Dedifferentiated amniotic fluid mesenchymal stem cell (primary cell): ENCODE results near the gene SLC23A1.
"Not testable (repeated sequence)": the region's sequence is repeated elsewhere in the genome, so short reads cannot be mapped to it uniquely, and the experiment has no call there.

Source experiments
- DNase-seq: peaks from one replicate; pipeline ENCODE4 v3.0.0-alpha.2; 2016; ENCODE audit errors: extremely low spot score

SLC23A1 gene

DNA sequence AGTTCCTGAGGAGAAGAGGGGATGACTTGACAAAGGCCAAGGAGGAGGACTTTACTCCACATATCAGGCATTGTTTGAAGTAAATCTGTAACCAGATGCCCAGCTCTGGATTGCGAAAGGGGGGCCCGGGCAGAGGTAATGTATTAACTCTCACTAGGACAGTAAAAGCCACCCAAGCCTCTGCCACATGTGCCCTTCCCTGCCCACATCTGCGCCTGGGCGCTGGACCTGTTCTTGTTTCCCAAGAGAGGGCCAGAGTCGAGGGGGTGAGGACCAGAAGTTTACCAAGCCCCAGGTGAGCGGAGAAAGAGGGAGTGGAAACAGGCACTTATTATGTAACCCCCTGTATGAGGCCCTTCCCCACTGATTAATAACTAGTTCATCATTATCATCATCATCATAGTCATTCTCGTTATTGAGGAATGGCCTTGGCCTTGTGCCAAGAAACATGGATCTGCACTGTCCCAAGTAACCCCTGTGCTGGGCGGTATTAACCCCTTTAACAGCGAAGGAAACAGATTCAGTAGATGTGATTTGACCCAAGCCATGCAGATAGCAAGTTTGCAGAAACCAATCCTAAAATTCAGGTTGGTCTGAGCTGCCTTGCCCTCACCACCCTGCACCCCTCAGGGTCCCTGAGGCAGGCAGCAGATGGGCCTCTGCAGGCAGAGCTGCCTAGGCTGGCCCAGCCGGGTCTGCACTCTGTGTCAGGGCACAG is at the start of gene SLC23A1:
SLC23A1 (minus strand) TSS at position 23 of the 718 bp plus-strand sequence. CDS start 44 bp downstream, outside the sequence.
- no peak for DNase-seq

GRCh38 chr5:139431706-139432105 is 48.6 kb upstream of the SLC23A1 start:
- DNase-seq, result no peak

GRCh38 chr5:139430015-139430414 is 46.9 kb upstream of the SLC23A1 start:
- no peak for DNase-seq

- peak; percentile 26 for DNase-seq
These were observed 43.2 kb upstream of the SLC23A1 start for GRCh38 chr5:139426203-139426885.

DNA sequence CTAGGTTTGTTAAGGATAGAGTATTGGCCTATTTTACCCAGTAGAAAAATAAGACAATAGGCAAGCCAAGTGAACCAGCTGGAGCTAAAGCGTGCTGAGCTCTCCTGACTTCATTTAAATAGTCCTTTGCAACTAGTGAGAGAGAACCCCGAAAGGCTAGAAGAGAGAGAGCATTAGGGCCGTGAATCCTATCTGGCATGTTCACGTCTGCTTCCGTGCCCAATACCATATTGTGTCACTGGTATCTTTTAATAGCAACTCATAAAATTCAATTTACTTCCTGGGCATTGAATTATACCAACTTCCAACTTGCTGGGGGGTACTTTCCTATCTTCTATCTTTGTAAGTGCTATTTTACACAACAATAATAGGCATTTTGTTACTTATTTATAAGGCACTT is 42.4 kb upstream of the SLC23A1 start:
- DNase-seq, result no peak

GRCh38 chr5:139422307-139422893 is 39.3 kb upstream of the SLC23A1 start:
- peak; percentile 63 for DNase-seq

GRCh38 chr5:139419226-139420192 is 36.4 kb upstream of the SLC23A1 start:
- no peak for DNase-seq

DNA sequence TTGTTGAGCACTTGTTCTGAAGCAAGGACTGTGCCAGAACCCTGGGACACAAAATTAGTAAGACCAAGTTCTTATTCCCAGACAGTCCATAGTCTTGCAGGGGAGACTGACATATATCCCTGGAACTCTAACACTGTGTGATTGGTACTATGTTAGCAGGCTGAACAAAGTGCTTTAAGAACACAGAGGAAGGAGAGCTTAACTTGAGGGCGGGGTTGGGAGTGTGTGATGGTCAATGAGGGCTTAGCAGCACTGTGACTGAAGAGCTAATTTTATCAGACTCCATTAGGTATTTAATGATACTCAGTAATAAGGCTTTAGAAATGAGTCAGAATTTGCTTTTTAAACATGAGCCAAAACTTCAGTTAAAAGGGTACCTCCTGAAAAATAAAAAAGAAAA is 35.7 kb upstream of the SLC23A1 start:
- DNase-seq, result no peak

DNA sequence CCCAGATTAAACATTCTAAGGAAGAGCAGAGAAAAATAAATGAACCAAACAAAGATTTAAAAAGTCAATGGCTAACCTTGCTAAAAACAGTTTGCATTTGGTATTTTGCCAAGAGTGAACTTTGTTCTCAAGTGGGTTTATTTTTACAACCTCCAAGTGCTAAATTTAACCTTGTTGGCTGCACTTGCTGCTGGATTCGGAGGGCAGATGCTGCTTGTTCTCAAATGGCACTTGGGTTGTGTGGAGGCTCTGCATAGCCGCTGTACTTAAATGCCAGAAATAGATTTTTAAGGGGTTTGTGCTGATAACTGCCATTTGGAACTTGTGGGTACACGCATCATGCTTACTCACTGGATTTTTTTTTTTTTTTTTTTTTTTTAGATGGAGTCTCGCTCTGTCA is 34.1 kb upstream of the SLC23A1 start:
- no peak for DNase-seq

DNA sequence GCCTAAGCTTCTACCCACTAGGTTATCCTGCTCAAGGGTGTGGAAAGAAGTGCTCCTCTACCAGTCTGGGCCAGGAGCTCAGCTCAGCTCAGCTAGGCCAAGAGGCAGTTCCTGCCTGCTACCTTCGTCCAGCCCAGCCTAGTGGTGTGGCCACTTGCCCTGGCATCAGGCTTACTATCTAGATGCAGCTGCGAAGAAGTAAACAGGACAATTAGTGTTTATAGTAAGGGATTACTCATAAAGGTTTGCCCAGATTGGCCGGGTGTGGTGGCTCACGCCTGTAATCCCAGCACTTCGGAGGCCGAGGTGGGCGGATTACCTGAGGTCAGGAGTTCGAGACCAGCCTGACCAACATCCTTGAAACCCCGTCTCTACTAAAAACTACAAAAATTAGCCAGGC is 33.6 kb upstream of the SLC23A1 start:
- no peak for DNase-seq

DNA sequence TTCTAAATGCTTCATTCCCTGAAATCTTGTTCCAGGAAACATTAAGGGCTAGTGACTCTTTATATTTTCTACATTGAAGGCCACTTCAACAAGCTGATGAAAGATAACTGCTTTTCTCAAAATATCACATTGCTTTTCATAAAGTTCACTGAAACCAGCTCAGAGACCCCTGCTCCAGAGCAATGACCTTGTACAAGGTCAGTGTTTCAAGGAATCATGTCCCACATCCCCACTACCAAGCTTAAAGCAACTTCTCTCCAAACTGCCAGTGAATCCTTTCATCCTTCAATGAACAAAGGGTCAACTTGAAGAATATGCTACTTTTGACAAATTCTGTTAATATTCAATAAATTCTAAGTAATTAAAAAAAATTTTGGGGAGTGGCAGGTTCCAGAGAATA is 32.8 kb upstream of the SLC23A1 start:
- no peak for DNase-seq

DNA sequence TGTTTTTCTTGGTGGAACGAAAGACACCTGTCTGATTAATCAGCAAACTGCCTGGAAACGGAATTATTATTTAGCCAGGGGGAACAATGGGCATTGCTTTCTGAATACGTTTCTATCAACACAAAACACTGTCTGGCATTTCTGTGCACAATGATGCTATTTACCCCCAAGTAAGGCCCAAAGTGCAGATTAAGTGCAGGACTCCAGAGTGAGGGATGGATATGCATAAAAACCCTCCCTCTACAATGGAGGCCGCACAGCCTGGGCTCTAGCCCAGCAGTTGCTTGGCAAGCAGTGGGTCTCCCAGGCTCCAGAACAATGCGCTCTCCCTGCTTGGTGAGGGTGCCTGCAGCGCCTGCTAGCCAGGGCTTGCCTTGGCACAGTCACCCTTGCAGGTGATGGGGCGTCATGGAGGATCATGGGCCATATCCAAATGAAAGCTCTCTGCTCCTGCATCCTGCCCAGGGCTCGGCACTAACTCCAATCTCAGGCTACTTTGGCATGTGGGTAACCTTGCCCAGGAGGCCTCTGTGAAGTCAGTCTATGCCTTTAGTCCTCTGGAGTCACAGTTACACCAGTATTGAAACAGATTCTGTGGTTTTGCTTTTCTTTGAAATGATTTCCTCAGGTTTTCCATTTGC is 32.2 kb upstream of the SLC23A1 start:
- no peak for DNase-seq

DNA sequence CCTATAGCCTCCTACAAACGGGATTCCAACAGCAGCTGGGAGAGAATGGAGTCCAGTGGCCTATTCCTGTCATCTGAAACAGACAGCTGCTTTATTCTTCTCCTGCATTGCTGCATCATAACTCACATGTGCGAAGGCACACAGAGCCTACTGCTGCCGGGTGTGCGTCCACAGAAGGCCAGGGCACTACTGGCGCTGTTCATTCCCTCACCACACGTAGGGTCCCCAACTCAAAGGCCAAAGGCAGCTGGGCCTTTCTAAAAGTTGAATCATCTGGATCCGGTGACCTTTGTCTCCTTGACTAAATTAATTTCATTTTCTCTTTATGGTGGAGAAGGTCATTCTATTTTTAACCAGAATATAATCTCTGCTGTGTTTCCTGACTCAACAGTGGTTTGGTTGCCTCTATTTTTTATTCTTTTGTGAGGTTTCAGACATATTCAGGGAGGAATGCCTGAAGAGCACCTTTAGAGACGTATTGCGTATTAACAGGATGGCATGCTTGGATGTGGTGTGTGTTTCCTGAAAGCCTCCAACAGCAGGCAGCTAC is 31.6 kb upstream of the SLC23A1 start:
- no peak for DNase-seq

- DNase-seq, result no peak
These were observed 30.9 kb upstream of the SLC23A1 start for GRCh38 chr5:139413963-139414362.

GRCh38 chr5:139413153-139413552 is 30.1 kb upstream of the SLC23A1 start:
- DNase-seq, result no peak

GRCh38 chr5:139410993-139411828 is 28.1 kb upstream of the SLC23A1 start:
- no peak for DNase-seq

GRCh38 chr5:139410121-139410992 is 27.3 kb upstream of the SLC23A1 start:
- DNase-seq, result no peak

- DNase-seq, result not testable (repeated sequence)
These were observed 26.0 kb upstream of the SLC23A1 start for GRCh38 chr5:139409116-139409515.

DNA sequence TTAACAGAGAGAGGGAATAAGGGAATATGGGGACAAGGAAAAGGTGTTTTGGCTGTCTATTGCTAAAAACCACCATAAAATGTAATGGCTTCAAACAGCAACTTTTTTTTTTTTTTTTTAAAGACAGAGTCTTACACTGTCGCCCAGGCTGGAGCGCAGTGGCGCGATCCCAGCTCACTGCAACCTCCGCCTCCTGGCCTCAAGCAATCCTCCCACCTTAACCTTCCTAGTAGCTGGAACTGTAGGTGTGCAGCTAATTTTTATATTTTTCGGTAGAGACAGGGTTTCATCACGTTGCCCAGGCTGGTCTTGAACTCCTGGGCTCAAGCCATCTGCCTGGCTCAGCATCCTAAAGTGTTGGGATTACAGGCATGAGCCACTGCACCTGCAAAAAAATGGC is 25.1 kb upstream of the SLC23A1 start:
- no peak for DNase-seq
